ENCODE results near the gene CNIH3. TPM values are rescaled to one million over a fixed set of nuclear protein-coding genes. Genes with fewer than 3 reads are reported as not detected.

CNIH3 gene
- total and polyA plus RNA-seq, 12 donors: 0.30 to 5.5 (median 2.2) TPM

- TF ChIP-seq POLR2A (IDR thresholded peaks at IDR 0.05) (no peak), CTCF (IDR thresholded peaks at IDR 0.05) (no peak)
- 71 to 87% (median 84%) methylated on average over 2 to 3 of the region's 3 CpGs for WGBS, 4 donors
- H3K9me3 ChIP-seq (replicated peaks in 1 of 3): no peaks in the 10 kb centered on the region
- no peaks in the 10 kb centered on the region for H3K4me1 ChIP-seq (replicated peaks in 1 of 2)
- H3K27me3 ChIP-seq: no peaks in the 10 kb centered on the region
- H3K27ac ChIP-seq: no peak overlapping the region
- H3K4me3 ChIP-seq: no peak overlapping the region
- no peaks in the 10 kb centered on the region for H3K36me3 ChIP-seq (replicated peaks in 1 of 2)
- no peak for DNase-seq
- intact Hi-C loops (cut with DNase I): no loop called here
Measured at GRCh38 chr1:224587051-224587450, 29.1 kb upstream of the CNIH3 start.

- Histone ChIP-seq H3K9me3 (replicated peaks in 1 of 3) (no peaks in the 10 kb centered on the region), H3K27me3 (no peaks in the 10 kb centered on the region), H3K27ac (no peak overlapping the region), H3K36me3 (replicated peaks in 1 of 2) (no peaks in the 10 kb centered on the region), H3K4me3 (no peak overlapping the region), H3K4me1 (replicated peaks in 1 of 2) (no peaks in the 10 kb centered on the region)
- intact Hi-C loops (cut with DNase I): no loop called here
- TF ChIP-seq CTCF (IDR thresholded peaks at IDR 0.05): no peak
- TF ChIP-seq POLR2A (IDR thresholded peaks at IDR 0.05): no peak
- no peak for DNase-seq
- WGBS, 4 donors: 56 to 73% (median 61%) methylated on average over 1 of the region's 1 CpG
Measured at GRCh38 chr1:224588515-224588914, 27.6 kb upstream of the CNIH3 start.

- WGBS, 4 donors: 74 to 84% (median 76%) methylated on average over 6 of the region's 6 CpGs
- TF ChIP-seq CTCF (IDR thresholded peaks at IDR 0.05): no peak
- TF ChIP-seq POLR2A (IDR thresholded peaks at IDR 0.05): no peak
- no peak for DNase-seq
Measured at GRCh38 chr1:224589006-224589405, 27.1 kb upstream of the CNIH3 start.

GRCh38 chr1:224591326-224591725, 24.8 kb upstream of the CNIH3 start:
- intact Hi-C loops (cut with DNase I): no loop called here
- Histone ChIP-seq H3K4me1 (replicated peaks in 1 of 2) (no peaks in the 10 kb centered on the region), H3K9me3 (replicated peaks in 1 of 3) (no peaks in the 10 kb centered on the region), H3K27ac (no peak overlapping the region), H3K4me3 (no peak overlapping the region), H3K27me3 (no peaks in the 10 kb centered on the region), H3K36me3 (replicated peaks in 1 of 2) (no peaks in the 10 kb centered on the region)
- no peak for DNase-seq
- 75 to 93% (median 85%) methylated on average over 1 of the region's 1 CpG for WGBS, 4 donors
- TF ChIP-seq POLR2A (IDR thresholded peaks at IDR 0.05) (no peak), CTCF (IDR thresholded peaks at IDR 0.05) (no peak)

More at GRCh38 chr1:224589006-224589405, 27.1 kb upstream of the CNIH3 start:
- Histone ChIP-seq H3K27me3 (no peaks in the 10 kb centered on the region), H3K4me1 (replicated peaks in 1 of 2) (no peaks in the 10 kb centered on the region), H3K36me3 (replicated peaks in 1 of 2) (no peaks in the 10 kb centered on the region), H3K27ac (no peak overlapping the region), H3K4me3 (no peak overlapping the region), H3K9me3 (replicated peaks in 1 of 3) (no peaks in the 10 kb centered on the region)
- intact Hi-C loops (cut with DNase I): no loop called here
